22Rv1 (cell line): ENCODE results near the gene GINS2.

Source experiments
- CTCF ChIP-seq: fragments of 450-650 bp; IDR thresholded peaks from 2 replicates; pipeline ENCODE4 v1.5.1; 2017; ENCODE audit warnings: mild to moderate bottlenecking
- ZFX ChIP-seq: fragments of 450-650 bp; IDR thresholded peaks from 2 replicates; pipeline ENCODE4 v1.6.1; 2017; ENCODE audit warnings: antibody characterized with exemption, borderline replicate concordance

GRCh38 chr16:85657267-85657650, 31.5 kb downstream of the GINS2 start:
- TF ChIP-seq CTCF (no peak), ZFX (no peak)
